GM21737 (cell line): ENCODE results near the gene NUDT1.

Source experiments
- ATAC-seq: cut with Tn5 transposase; IDR thresholded peaks from one replicate; pipeline ENCODE4 v1.9.1; 2021; ENCODE audit warnings: mild to moderate bottlenecking, moderate library complexity; ENCODE audit not compliant: unreplicated experiment

Gene NUDT1

DNA sequence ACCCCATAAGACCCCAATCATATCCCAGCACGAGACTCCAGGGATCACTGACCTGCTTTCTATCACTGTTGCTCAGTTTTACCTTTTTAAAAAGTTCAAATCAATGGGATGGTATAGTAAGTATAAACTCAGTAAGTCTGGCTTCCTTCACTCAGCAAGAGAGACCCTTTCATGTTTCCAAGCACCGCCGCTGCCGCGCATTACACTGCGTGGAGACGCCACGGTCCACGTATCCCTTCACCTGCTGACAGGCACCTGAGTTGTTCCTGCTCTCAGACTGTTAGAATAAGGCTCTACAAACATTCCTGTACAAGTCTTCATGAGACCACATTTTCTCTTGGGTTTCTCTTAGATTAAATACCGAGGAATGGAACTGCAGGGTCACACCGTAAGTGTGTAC is 37.6 kb upstream of the NUDT1 start:
- no peak for ATAC-seq

- no peak for ATAC-seq
Measured at GRCh38 chr7:2205036-2205780, 36.8 kb upstream of the NUDT1 start.

- ATAC-seq: no peak
Measured at GRCh38 chr7:2208712-2209111, 33.3 kb upstream of the NUDT1 start.

DNA sequence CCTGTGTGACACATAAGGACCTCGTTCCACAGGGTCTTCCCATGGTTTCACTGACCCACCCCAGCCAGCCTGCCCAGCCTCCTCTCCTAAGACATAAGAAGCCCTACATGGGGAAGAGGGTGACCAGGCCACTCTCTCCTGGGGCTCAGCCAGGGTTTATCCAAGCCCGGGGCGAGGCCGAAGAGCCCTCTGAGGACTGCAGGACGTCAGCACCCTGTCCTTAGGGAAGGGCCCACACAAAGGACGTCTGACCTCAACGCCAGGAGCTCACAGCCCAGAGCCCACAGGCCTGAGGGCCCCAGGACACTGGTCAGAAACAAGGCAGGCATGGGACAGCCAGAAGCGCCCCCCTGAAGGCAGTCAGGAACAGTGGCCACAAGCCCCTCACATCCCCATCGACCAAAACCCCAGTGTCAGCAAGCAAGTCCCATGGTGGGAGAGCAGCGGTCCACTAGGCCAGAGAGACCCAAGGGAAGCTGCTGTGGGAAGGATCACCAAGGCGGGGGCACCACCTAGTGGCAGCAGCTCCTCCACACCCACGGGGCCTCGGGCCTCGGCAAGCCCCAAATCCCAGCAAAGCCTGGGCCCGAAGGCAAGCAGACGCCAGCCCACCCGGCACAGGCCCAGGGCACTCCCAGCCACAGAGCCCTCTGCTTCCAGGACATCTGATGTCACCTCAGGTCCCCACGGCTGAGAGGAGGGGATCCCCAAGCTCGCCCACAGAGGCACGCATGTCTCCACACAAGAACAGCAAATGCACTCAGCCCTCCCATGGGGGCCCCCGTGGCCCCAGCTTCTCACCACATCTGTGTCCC is 32.7 kb upstream of the NUDT1 start:
- ATAC-seq: no peak

DNA sequence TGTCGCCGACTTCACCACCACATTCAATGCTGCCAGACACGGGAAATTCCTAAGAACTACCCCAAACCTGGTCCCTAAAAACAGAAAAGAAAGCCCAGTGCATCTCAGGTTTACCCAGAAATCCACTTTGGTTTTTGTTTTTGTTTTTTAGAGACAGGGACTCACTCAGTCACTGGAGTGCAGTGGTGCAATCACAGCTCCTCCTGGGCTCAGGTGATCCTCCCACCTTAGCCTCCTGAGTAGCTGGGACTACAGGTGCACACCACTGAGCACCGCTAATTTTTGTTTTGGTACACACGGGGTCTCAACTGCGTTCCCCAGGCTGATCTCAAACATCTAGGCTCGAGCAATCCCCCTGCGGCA is 32.1 kb upstream of the NUDT1 start:
- no peak for ATAC-seq

GRCh38 chr7:2210551-2211258 is 31.3 kb upstream of the NUDT1 start:
- ATAC-seq: no peak

GRCh38 chr7:2211259-2211880 is 30.7 kb upstream of the NUDT1 start:
- no peak for ATAC-seq

GRCh38 chr7:2211926-2212325 is 30.1 kb upstream of the NUDT1 start:
- no peak for ATAC-seq

GRCh38 chr7:2212906-2213305 is 29.1 kb upstream of the NUDT1 start:
- no peak for ATAC-seq

- ATAC-seq: no peak
Measured at GRCh38 chr7:2213551-2214215, 28.3 kb upstream of the NUDT1 start.

- ATAC-seq: no peak
Measured at GRCh38 chr7:2214636-2215035, 27.4 kb upstream of the NUDT1 start.

DNA sequence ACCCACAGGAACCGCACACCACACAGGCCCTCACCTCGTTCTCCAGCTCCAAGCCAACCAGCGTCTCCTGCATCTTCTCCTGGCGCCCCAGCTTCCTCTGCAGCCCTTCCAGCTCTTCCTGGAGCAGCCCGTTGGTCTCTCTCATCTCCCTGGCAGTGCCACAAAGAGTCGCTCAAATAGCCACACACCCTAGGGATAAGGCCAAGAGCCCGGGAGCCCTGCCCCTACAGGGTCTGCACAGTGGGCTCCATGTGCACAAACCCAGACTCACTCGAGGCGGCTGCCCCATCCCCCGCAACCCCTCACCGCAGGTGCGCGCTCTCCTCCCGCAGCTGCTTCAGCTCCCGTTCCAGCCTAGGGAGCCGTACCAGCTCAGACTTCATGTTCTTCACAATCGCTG is 26.2 kb upstream of the NUDT1 start:
- no peak for ATAC-seq

- no peak for ATAC-seq
Measured at GRCh38 chr7:2217206-2217605, 24.8 kb upstream of the NUDT1 start.

- ATAC-seq: no peak
Measured at GRCh38 chr7:2217716-2218443, 24.1 kb upstream of the NUDT1 start.

GRCh38 chr7:2218444-2218785 is 23.6 kb upstream of the NUDT1 start:
- no peak for ATAC-seq

DNA sequence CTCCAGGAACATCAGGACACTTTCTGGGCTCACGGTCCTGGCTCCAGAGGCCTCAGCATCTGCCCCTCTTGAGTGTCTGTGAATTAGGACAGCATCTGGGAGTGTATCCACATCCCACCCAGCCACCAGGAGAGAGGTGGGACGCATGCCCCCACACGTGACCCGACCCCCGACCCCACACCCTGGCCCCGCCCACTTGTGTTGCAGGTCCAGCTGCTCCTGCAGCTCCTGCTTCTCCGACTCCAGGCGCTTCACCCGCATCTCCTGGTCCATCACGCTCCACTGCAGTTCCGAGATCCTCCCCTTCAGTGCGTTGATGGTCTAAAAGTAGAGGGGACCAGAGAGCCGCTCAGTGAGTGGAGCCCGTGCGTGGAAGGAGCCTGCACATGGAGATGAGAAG is 22.9 kb upstream of the NUDT1 start:
- no peak for ATAC-seq

DNA sequence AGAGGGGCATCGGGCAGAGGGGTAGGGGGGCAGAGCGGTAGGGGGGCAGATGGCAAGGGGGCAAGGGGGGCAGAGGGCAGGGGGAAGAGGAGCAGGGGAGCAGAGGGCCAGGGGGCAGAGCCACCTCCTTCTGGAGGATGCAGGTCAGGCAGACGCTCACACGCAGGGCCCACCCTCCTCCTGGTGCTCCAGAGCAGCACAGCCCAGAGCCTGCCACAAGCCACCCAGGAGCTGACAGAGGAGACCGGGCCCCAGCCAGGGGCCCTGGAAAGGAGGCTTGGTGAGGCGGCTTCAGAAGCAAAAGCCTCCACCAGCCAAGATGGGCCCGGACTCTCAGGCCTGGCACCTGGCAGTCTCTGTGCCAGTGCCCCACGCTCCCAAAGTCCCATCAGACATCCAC is 22.4 kb upstream of the NUDT1 start:
- no peak for ATAC-seq

DNA sequence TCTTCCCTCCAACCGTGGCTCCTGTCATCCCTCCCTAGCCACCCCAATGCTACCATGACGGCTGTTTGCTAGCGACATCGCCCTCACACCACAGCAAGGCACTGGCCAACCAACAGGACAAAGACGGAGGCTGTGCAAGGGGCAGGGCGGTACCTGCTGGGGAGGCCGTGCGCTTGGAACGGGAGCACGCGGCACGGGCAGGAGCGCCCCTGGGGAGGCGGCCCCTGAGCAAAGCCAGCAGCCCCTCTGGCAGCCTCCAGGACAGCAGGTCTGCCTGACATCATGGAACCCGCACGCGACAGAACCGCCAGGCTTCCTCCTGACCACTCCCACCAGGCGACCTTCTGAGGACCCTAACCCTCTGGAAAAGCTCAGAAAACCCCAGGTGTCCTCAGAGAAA is 22.0 kb upstream of the NUDT1 start:
- no peak for ATAC-seq

- no peak for ATAC-seq
Measured at GRCh38 chr7:2220506-2220905, 21.5 kb upstream of the NUDT1 start.

GRCh38 chr7:2220954-2221353 is 21.1 kb upstream of the NUDT1 start:
- ATAC-seq: no peak
